NCI-H1092 treated with DMSO at 0.1 percent for 48 hours (cell line): ENCODE results near the gene EFNA5.

Experiments
- DNase-seq: peaks from one replicate; lab custom pipeline; 2025; lab: John Stamatoyannopoulos, UW

EFNA5 gene

GRCh38 chr5:107639990-107640389, 30.7 kb downstream of the EFNA5 start:
- no peak for DNase-seq

DNA sequence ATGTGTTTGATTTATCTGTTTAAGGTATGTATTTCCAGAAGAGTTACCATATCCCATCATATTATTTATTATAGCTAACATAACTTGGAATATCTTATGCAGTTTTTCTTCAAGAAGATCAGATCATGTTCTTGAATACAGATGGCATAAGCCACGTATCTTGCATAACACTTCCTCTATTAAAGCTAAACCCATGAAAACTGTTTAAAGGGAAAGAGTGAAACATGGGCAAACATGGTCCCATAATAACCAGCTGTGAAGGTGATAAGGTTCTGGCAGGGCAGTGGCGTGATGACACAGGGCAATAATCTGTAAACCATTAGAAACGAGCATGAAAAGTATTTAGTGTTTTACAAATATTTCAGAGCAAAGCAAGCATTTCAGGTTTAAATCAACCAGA, 34.2 kb downstream of the EFNA5 start:
- no peak for DNase-seq

DNA sequence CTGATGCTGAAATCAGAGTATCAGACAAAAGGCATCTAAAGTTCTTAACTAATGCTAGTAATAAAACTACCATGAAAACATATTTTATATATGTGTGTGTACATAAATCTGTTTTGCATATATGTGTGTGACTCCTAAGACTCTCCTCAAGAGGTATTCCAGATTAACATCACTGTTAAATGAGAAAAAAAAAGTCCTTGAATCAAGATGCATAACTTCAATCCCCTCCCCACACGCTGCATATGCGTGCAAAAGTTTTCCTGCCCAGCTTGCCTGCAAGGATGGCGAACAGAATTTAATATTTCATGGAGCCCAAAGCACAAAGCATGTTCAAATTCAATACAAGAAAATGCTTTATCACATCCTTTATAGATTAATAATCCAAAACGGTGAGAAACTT, 34.7 kb downstream of the EFNA5 start:
- no peak for DNase-seq

DNA sequence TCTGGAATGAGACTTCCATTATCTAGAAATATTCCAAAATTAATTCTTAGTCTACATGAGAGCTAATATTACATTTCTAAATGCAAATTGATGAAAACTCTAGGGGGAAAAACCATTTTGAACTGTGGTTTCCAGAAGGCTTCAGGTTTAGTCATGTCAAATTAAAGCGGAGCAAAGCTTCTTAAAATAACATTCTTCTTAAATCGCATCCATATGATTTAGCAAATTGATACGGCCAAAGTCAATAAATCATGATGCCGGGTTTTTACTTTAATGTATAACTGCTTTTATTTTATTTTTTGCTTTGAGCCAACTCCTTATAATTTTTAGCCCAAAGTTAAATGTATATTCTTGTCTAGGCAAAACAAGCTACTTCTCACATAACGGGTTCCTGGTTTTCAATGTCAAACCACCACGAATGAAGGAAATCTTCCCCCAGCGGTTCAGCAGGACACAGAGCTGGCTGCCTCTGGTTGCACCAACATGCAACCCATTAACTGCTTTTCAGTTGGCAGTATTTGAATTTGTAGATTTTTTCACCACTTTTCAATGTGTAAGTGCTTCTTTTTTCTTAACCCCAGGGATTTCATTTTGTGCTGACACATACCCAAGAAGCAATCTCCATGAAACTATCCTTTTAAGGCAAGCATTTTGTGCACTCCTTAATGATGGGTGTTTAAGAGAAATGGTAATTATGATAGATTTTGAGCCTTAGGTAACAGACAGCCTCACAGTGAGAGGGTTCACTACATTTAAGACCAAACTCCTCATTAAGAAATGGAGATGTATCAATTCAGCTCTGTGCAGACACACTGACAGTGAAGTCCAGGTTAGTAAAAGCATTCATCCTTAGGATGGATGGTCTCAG, 35.5 kb downstream of the EFNA5 start:
- DNase-seq, result no peak

DNA sequence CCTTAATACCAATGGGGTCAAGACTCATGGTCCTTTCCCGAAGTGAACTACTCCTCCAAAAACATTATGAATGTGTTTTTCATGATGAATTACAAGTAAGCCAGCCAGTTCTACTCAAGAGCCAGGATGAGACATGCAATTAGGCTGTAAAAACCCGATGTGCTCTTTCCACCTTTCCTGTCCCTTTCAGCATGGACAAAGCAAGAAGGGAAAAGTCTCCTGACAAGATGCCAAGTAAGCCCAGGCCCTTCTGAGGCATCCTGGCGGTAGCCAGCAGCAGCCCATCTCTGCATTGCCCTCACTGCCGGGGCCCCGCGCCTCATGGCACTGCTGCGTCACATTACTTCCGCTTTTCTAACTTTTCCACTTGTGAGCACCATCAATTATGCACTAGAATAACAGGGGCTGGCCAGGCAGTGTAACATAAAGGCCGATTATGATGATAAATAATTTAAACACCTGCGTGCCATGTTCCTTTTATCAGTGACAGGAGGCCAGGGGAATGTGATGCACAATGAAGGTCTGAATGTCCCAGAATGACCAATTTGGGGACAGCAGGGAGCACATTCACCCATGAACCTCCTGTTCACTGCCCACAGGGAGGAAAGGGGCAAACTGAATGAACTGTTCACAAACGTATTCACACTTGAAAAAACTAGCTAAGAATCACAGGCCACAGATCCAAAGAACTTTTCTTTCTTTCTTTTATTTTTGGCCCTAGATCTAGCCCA, 37.4 kb downstream of the EFNA5 start:
- no peak for DNase-seq

GRCh38 chr5:107631805-107632362, 38.9 kb downstream of the EFNA5 start:
- no peak for DNase-seq

- no peak for DNase-seq
These were observed 40.6 kb downstream of the EFNA5 start for GRCh38 chr5:107630184-107630583.

DNA sequence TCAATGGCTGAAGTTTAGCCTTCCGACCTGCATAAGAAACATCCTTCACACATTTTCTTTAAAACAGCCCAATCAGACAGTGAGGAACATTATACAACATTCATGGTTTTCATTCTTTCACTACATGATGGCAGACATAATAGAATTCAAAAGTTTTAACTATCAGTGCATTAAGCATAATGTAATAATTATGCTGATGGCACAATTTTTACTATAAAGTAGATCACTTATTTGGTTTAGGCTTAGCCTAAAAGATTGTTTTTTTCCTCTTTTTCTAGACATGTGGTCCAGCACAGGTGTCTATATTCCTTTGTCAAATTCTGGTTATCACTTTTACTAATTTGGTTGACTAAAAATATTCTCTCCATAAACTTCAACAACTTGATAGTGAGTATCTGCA, 46.5 kb downstream of the EFNA5 start:
- no peak for DNase-seq

DNA sequence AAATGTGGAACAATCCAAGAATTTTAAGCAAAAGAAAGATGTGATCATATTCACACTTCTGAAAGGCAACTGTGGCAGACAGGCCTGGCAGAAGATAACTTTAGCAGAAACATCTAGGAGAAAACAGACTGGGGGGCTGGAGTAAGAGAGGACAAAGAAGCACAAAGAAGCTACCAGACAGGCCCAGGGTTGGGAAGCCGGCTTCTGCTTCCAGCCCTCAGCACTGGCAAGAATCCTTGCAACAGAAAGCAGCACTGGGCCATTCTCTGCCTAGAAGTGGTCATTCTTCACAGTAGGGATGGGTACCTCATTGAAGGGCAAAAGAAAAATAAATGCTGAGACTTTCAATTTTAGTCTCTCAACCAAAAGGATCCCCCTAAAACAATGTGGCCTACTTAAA, 49.6 kb downstream of the EFNA5 start:
- DNase-seq, result no peak

DNA sequence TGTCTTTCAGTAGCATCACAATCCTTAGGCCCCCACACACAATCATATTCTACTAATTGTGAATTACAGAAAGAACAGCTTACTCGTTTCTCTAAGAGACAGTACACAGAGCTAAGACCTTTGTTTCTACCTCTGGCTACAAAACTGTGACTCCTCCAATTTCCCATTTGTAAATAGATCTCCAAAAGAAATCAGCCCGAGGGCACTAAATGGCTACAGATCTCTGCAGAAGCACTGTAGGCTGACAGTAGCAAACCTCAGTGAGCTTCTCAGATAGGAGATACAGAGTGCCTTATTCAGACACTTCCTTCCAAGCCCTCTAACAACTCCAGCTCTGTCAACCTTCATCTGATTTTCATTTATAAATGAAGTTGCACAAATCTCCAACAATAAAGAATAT, 51.0 kb downstream of the EFNA5 start:
- DNase-seq, result no peak

GRCh38 chr5:107618242-107618641, 52.5 kb downstream of the EFNA5 start:
- DNase-seq, result no peak

GRCh38 chr5:107617052-107617451, 53.7 kb downstream of the EFNA5 start:
- no peak for DNase-seq

DNA sequence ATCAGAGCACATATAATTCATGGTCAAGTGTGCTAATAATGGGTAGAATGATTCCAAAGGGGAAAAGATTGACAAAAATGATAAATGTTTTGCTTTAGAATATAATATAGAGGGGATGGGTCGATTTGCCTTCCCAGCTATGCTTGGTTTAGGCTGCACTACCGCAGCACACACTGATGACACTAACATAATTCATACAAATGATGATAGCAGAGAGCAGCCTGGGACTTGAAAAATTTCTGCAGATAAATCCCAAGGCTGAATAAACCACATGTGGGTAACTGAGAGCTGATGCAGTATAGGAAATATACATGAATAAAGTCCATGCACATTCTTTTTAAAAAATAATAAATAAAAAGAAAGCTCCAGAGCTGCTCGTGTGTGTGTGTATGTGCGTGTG, 54.5 kb downstream of the EFNA5 start:
- DNase-seq, result no peak

- no peak for DNase-seq
These were observed 55.4 kb downstream of the EFNA5 start for GRCh38 chr5:107615299-107615817.

GRCh38 chr5:107612541-107612940, 58.2 kb downstream of the EFNA5 start:
- no peak for DNase-seq

- no peak for DNase-seq
These were observed 59.9 kb downstream of the EFNA5 start for GRCh38 chr5:107610798-107611197.

DNA sequence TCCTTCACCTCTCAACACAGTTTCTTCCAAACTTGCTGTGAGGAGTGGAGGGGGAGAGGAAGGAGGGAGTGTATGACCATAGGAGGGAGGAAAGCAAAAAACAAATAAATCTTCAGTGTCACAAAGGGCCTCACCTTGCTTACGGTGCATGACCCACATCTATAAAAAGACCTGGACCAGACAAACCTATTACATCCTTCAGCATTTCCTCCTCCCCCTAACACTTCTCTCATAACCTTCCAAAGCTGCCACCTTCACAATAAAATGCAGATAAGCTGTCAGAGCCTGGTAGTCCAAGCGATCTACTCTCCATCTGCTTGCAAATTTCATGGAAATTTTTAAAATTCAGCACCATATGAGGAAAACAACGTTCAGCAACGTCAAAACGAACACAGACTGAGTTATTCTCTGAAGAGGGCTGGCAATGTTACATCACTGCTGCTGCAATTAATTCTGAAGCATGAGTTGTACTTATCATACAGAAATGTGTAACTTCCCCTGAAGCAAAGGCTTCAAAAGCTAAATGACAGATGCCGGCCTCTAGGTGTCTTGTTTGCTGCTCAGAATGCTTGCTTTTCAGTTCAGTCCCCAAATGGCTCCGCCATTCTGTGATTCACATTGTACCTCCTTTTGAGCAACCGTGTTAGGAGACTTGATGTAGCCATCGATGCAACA, 62.9 kb downstream of the EFNA5 start:
- no peak for DNase-seq

DNA sequence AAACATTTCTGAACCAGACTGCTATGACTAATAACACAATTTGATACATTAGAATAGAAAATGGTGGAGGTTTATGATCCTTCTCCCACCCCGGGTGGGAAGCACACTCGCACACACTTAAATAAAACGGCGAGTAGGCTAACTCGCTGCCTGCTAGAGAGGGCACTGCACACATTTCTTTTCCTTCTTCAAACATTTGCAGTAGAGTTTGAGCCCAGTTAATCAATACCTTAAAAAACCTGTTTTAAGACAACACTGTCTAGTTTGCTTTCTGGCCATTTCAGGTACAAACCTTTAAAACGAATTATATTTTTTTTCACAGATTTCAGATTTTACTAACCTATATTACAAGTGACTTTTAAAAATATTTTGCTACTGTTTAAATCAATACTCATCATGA, 63.5 kb downstream of the EFNA5 start:
- DNase-seq, result no peak

GRCh38 chr5:107605596-107606125, 65.1 kb downstream of the EFNA5 start:
- DNase-seq, result no peak

DNA sequence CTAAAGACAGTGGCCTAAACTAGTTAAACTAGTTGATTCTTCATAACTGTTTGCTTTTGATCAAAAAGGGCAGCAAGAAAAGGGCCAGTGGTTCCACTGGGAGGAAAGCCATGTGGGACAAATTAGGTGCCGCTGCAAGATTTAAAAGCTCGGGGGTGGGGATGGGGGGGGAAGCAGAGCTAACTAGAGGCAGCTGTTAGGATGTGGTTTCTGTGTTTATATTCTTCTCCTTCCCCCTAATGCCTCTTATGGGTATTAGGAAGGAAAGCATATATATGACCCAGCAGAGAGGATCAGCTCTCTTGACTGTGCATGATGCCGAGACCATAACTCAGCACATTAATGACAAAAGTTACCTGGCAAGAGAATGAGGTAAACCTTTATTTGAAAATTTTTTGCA, 65.7 kb downstream of the EFNA5 start:
- no peak for DNase-seq

- no peak for DNase-seq
These were observed 66.4 kb downstream of the EFNA5 start for GRCh38 chr5:107604146-107604910.
